ENCODE measurements around the gene OR10K1. TPM values are rescaled to one million over a fixed set of nuclear protein-coding genes. Genes with fewer than 3 reads are reported as not detected.
"Not testable (repeated sequence)": the region's sequence is repeated elsewhere in the genome, so short reads cannot be mapped to it uniquely, and the experiment has no call there.

The OR10K1 gene
- total RNA-seq, 1 donor from 2014 or later: not detected

DNA sequence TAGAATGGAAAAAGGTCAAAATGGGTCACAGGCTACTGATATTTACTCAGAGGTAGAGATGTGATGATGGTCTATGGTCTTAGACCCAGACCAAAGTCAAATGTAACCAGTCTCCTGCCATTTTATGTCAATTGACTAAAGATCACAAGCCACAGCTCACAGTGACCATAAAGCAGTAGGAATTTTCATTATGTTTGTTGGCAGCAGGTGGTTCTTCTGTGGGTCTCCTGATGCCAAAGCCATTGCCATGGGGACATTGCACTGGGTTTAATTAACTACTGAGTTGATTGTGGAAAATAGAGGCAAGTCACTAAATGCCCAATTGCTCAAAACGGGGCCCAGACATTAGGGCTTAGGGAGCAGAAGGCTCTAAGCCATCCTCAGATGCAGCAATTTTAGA, 35.5 kb upstream of the OR10K1 start, which contains the start of gene OR10K2:
Gene OR10K2, minus strand, starts transcription at position 101 of the 400 bp plus-strand sequence. CDS start 5,371 bp downstream, outside the sequence.
- Mint-ChIP-seq H3K4me1 (ENCODE audit: unreplicated experiment) (no peaks in the 10 kb centered on the region), H3K4me3 (ENCODE audit: unreplicated experiment) (no peak within 1 kb of the TSS), H3K27me3 (ENCODE audit: unreplicated experiment) (no peaks in the 10 kb centered on the region), H3K9me3 (ENCODE audit: unreplicated experiment) (no peaks in the 10 kb centered on the region), H3K36me3 (ENCODE audit: unreplicated experiment) (no peaks in the 10 kb centered on the region), H3K27ac (ENCODE audit: unreplicated experiment) (no peak within 1 kb of the TSS)
- TF ChIP-seq, protein P1, sequence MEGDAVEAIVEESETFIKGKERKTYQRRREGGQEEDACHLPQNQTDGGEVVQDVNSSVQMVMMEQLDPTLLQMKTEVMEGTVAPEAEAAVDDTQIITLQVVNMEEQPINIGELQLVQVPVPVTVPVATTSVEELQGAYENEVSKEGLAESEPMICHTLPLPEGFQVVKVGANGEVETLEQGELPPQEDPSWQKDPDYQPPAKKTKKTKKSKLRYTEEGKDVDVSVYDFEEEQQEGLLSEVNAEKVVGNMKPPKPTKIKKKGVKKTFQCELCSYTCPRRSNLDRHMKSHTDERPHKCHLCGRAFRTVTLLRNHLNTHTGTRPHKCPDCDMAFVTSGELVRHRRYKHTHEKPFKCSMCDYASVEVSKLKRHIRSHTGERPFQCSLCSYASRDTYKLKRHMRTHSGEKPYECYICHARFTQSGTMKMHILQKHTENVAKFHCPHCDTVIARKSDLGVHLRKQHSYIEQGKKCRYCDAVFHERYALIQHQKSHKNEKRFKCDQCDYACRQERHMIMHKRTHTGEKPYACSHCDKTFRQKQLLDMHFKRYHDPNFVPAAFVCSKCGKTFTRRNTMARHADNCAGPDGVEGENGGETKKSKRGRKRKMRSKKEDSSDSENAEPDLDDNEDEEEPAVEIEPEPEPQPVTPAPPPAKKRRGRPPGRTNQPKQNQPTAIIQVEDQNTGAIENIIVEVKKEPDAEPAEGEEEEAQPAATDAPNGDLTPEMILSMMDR (IDR thresholded peaks at IDR 0.05): no peak
- no peak for DNase-seq (ENCODE audit: extremely low spot score, unreplicated experiment)

DNA sequence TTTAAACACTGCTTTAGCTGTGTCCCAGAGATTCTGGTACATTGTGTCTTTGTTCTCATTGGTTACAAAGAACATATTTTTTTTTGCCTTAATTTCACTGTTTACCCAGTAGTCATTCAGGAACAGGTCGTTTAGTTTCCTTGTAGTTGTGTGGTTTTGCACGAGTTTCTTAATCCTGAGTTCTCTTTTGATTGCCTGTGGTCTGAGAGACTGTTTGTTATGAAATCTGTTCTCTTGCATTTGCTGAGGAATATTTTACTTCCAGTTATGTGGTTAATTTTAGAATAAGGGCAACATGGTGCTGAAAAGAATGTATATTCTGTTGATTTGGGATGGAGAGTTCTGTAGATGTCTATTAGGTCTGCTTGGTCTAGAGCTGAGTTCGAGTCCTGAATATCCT, 31.5 kb upstream of the OR10K1 start:
- not testable (repeated sequence) for H3K27ac Mint-ChIP-seq (ENCODE audit: unreplicated experiment); H3K9me3 Mint-ChIP-seq (ENCODE audit: unreplicated experiment); DNase-seq (ENCODE audit: extremely low spot score, unreplicated experiment); H3K4me3 Mint-ChIP-seq (ENCODE audit: unreplicated experiment); H3K4me1 Mint-ChIP-seq (ENCODE audit: unreplicated experiment); H3K36me3 Mint-ChIP-seq (ENCODE audit: unreplicated experiment); H3K27me3 Mint-ChIP-seq (ENCODE audit: unreplicated experiment)

DNA sequence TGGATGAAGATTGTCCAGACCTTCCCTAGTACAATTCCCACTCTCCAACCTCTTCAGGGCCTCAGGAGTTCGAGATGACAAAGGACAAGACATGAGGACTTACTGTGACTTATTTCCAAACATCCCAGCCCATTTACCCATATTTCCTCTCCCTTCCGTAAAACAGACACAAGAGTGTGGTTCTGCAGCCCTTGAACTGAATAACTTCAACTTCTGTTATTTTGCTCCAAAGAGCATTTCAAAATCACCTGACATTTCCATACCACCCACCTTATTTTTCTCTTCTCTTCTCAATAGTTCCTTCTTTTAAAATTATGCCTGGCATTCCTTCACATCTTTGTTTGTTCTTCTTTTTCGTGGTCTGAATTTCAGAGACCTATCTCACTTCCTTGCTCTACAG, 26.9 kb upstream of the OR10K1 start:
- peaks cover 3% of the 10 kb centered on the region for H3K9me3 Mint-ChIP-seq (ENCODE audit: unreplicated experiment)

DNA sequence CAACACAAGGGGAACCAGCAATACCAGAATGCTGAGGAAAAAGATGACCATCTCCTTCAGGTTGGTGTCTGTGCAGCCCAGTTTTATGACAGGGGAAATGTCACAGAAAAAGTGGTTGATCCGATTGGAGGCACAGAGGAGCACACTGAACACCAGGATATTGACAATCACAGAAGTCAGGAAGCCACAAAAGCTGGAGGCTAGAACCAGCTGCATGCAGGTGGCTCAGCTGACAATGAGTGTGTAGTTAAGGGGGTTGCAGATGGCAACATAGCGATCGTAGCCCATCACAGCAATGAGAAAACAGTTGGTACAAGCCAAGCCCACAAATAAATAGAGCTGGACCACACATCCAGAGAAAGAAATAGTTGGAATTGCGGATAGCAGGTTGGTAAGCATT, 16.3 kb upstream of the OR10K1 start:
- no peaks in the 10 kb centered on the region for H3K27me3 Mint-ChIP-seq (ENCODE audit: unreplicated experiment)
- TF ChIP-seq, protein P1 (IDR thresholded peaks at IDR 0.05): no peak
- H3K9me3 Mint-ChIP-seq (ENCODE audit: unreplicated experiment): no peaks in the 10 kb centered on the region
- H3K36me3 Mint-ChIP-seq (ENCODE audit: unreplicated experiment): no peaks in the 10 kb centered on the region
- no peaks in the 10 kb centered on the region for H3K4me1 Mint-ChIP-seq (ENCODE audit: unreplicated experiment)
- no peak overlapping the region for H3K27ac Mint-ChIP-seq (ENCODE audit: unreplicated experiment)
- no peak for DNase-seq (ENCODE audit: extremely low spot score, unreplicated experiment)
- no peak overlapping the region for H3K4me3 Mint-ChIP-seq (ENCODE audit: unreplicated experiment)

More for the DNA sequence above, 26.9 kb upstream of the OR10K1 start:
- Mint-ChIP-seq H3K36me3 (ENCODE audit: unreplicated experiment) (no peaks in the 10 kb centered on the region), H3K27me3 (ENCODE audit: unreplicated experiment) (no peaks in the 10 kb centered on the region), H3K4me1 (ENCODE audit: unreplicated experiment) (no peaks in the 10 kb centered on the region), H3K27ac (ENCODE audit: unreplicated experiment) (no peak overlapping the region), H3K4me3 (ENCODE audit: unreplicated experiment) (no peak overlapping the region)
- no peak for DNase-seq (ENCODE audit: extremely low spot score, unreplicated experiment)
- TF ChIP-seq, protein P1 (IDR thresholded peaks at IDR 0.05): no peak

DNA sequence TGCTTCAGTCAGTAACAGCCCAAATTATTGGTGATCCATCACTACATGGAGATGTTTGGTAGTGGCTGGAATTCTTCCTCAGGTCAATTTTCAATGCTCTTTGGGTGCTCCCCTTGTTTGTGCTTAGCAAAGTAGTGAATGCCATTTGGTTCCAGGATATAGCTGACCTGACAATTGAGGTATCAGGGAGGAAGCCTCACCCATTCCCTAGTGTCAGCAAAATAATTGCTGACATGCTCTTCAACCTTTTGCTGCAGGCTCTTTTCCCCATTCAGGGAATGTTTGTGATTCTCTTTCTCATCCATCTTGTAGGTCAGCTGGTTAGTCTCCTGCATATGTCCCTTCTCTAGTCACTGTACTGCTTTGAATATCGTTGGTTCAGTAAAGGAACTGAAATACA, 7.1 kb upstream of the OR10K1 start:
- no peaks in the 10 kb centered on the region for H3K27me3 Mint-ChIP-seq (ENCODE audit: unreplicated experiment)
- H3K27ac Mint-ChIP-seq (ENCODE audit: unreplicated experiment): no peak overlapping the region

More for the DNA sequence above, 7.1 kb upstream of the OR10K1 start:
- no peak for DNase-seq (ENCODE audit: extremely low spot score, unreplicated experiment)
- H3K4me3 Mint-ChIP-seq (ENCODE audit: unreplicated experiment): no peak overlapping the region
- no peaks in the 10 kb centered on the region for H3K4me1 Mint-ChIP-seq (ENCODE audit: unreplicated experiment)
- no peaks in the 10 kb centered on the region for H3K36me3 Mint-ChIP-seq (ENCODE audit: unreplicated experiment)
- peaks cover 25% of the 10 kb centered on the region for H3K9me3 Mint-ChIP-seq (ENCODE audit: unreplicated experiment)
- TF ChIP-seq, protein P1 (IDR thresholded peaks at IDR 0.05): no peak

Data from osteocyte (in vitro differentiated cells).